H1 (cell line): ENCODE results near the gene GJD2. TPM values are rescaled to one million over a fixed set of nuclear protein-coding genes. Genes with fewer than 3 reads are reported as not detected.

ENCODE experiments used
- polyA plus RNA-seq, 7 experiments: library from polyadenylated mRNA; depleted of rRNA in 3 of 7; stranded (reverse) in 5 of 7; unstranded in 2 of 7; fragments of >200 nt in 5 of 7; fragments of 200-250 nt in 2 of 7; gene quantifications; 1 replicate in 5 of 7; 2 replicates in 1 of 7; 4 replicates in 1 of 7; pipeline versions ENCODE4 v1.2.1 to v1.2.3, GENCODE V29; 2011 to 2013; ENCODE audit warnings: missing spikeins in 2 of 7, mixed read lengths in 2 of 7
- total RNA-seq: library from RNA; stranded (reverse); fragmentation: NEBNext Ultra II Directional; extraction: Animal tissue kit (Norgen Biotek cat#: 25700); gene quantifications from 2 replicates; pipeline ENCODE4 v1.2.1, GENCODE V29; 2021

Gene GJD2
- total and polyA plus RNA-seq, 2 of the 8 experiments (the other 6 are each of a cell fraction or from before 2014, with no cell fraction given), result 0.39 to 0.54 TPM

Other genes with a start within 250 kb of the GJD2 start
- 23.3 and 30.0 TPM in 2 replicates for gene GOLGA8B, start 171.3 kb downstream of the GJD2 start, total RNA-seq
- gene GOLGA8B, start 171.3 kb downstream of the GJD2 start, polyA plus RNA-seq (2011; rRNA removed), result 14.0 and 14.1 TPM in 2 replicates
- 86.2 and 90.0 TPM in 2 replicates for gene ACTC1, start 40.6 kb upstream of the GJD2 start, total RNA-seq
- 33.0 and 37.6 TPM in 2 replicates for gene ACTC1, start 40.6 kb upstream of the GJD2 start, polyA plus RNA-seq (2011; rRNA removed)
- 57.6 and 57.9 TPM in 2 replicates for gene AQR, start 214.7 kb upstream of the GJD2 start, total RNA-seq
- gene AQR, start 214.7 kb upstream of the GJD2 start, polyA plus RNA-seq (2011; rRNA removed), result 12.5 and 34.5 TPM in 2 replicates
- gene ZNF770, start 233.3 kb upstream of the GJD2 start, total RNA-seq, result 121 and 143 TPM in 2 replicates
- gene ZNF770, start 233.3 kb upstream of the GJD2 start, polyA plus RNA-seq (2011; rRNA removed), result 15.3 and 24.8 TPM in 2 replicates